HEK293T (cell line): ENCODE results near the gene CPED1.

Source experiments
- CTCF ChIA-PET: fragments of 350-600 bp; formaldehyde crosslinking; extraction: SDS; loops from one replicate; lab custom pipeline; 2021; ENCODE audit warnings: antibody characterized with exemption, inconsistent platforms; lab: Yijun Ruan, JAX
- POLR2A ChIA-PET: fragments of 350-600 bp; formaldehyde crosslinking; extraction: SDS; loops from one replicate; lab custom pipeline; 2020; ENCODE audit warnings: antibody characterized with exemption, inconsistent platforms; lab: Yijun Ruan, JAX
- DNase-seq: peaks from one replicate; pipeline ENCODE4 v3.0.0; 2012; ENCODE audit warnings: mixed read lengths; ENCODE audit errors: extremely low spot score
- ARNT ChIP-seq: fragments of 450-650 bp; IDR thresholded peaks from 2 replicates; pipeline ENCODE4 v1.6.1; 2017; ENCODE audit warnings: mild to moderate bottlenecking
- BHLHE40 ChIP-seq: fragments of 450-650 bp; IDR thresholded peaks from 2 replicates; pipeline ENCODE4 v1.6.1; 2016; ENCODE audit warnings: mild to moderate bottlenecking, moderate library complexity, borderline replicate concordance
- CTBP1 ChIP-seq: fragments of 450-650 bp; IDR thresholded peaks from 2 replicates; pipeline ENCODE4 v1.6.1; 2016; ENCODE audit warnings: borderline replicate concordance
- ELF4 ChIP-seq: fragments of 450-650 bp; IDR thresholded peaks from 2 replicates; pipeline ENCODE4 v1.6.1; 2017; ENCODE audit warnings: antibody characterized with exemption
- FOXA1 ChIP-seq: fragments of 450-650 bp; IDR thresholded peaks from 2 replicates; pipeline ENCODE4 v1.6.1; 2016; ENCODE audit warnings: mild to moderate bottlenecking
- FOXK2 ChIP-seq: fragments of 450-650 bp; IDR thresholded peaks from 2 replicates; pipeline ENCODE4 v1.6.1; 2016; ENCODE audit warnings: mild to moderate bottlenecking
- FOXM1 ChIP-seq: fragments of 450-650 bp; IDR thresholded peaks from 2 replicates; pipeline ENCODE4 v1.6.1; 2017; ENCODE audit warnings: mild to moderate bottlenecking, borderline replicate concordance
- HDGF ChIP-seq: fragments of 450-650 bp; IDR thresholded peaks from 2 replicates; pipeline ENCODE4 v1.6.1; 2017; ENCODE audit warnings: antibody characterized with exemption, borderline replicate concordance
- L3MBTL2 ChIP-seq: fragments of 450-650 bp; conservative IDR thresholded peaks from 2 replicates; pipeline ENCODE4 v1.6.1; 2016; ENCODE audit warnings: mild to moderate bottlenecking
- LEF1 ChIP-seq: fragments of 450-650 bp; IDR thresholded peaks from 2 replicates; pipeline ENCODE4 v1.6.1; 2017; ENCODE audit warnings: mild to moderate bottlenecking, borderline replicate concordance
- NFRKB ChIP-seq: fragments of 450-650 bp; IDR thresholded peaks from 2 replicates; pipeline ENCODE4 v1.6.1; 2016; ENCODE audit warnings: mild to moderate bottlenecking, moderate library complexity
- PKNOX1 ChIP-seq: fragments of 450-650 bp; IDR thresholded peaks from 2 replicates; pipeline ENCODE4 v1.6.1; 2016
- SP1 ChIP-seq: fragments of 450-650 bp; IDR thresholded peaks from 2 replicates; pipeline ENCODE4 v1.6.1; 2017
- SUZ12 ChIP-seq: fragments of 450-650 bp; IDR thresholded peaks from 2 replicates; pipeline ENCODE4 v1.6.1; 2016; ENCODE audit warnings: mild to moderate bottlenecking
- TARDBP ChIP-seq: fragments of 450-650 bp; IDR thresholded peaks from 2 replicates; pipeline ENCODE4 v1.6.1; 2016
- ZNF384 ChIP-seq: fragments of 450-650 bp; IDR thresholded peaks from 2 replicates; pipeline ENCODE4 v1.6.1; 2016

CPED1 gene

DNA sequence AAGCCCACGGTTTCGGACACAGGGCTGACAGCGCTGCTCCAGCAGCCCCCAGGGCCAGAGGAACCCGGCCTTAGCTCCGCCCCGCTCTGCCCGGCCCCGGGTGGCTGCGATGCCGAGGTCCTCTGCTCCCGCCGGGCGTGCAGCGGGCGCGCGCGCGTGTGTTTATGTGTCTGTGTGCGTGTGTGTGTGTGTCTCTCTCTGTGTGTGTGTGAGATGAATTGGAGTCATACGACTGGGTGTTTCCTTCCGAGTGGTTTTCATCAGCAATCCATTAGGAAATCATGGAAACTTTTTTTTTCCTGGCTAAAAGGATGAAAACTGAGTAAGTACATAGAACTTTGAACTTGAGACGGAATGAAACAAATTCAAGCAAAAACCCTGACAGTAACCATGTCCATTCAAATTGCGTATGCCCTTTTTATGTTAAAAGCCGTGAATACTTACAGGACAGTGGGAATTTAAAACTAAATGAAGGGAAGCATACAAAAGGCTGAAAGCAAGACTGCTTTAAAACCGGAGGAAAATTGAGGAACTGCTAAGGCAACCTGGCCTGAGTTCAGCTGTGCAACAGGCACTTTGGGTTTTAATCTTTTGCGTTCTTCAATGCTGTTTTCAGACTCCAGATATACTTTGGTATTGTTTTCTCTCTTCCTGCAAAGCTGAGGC, at the start of gene CPED1:
TSS of gene CPED1 (plus strand) at position 121 of the 666 bp plus-strand sequence. CDS start 911 bp downstream, outside the sequence.
- no peak for TF ChIP-seq TARDBP
- TF ChIP-seq SUZ12 = no peak
- no peak for TF ChIP-seq HDGF
- TF ChIP-seq BHLHE40 = no peak
- TF ChIP-seq L3MBTL2 = no peak
- TF ChIP-seq PKNOX1 = no peak
- no peak for TF ChIP-seq LEF1
- peak; percentile 66 for DNase-seq
- POLR2A ChIA-PET = no interaction called here
- CTCF ChIA-PET = interaction anchor here (0.6 to 2.2 kb wide), 18 partner anchors 10 to 197 kb away, joined by 3 to 13 read pairs (median 4); no protein-coding TSS in a partner anchor

DNA sequence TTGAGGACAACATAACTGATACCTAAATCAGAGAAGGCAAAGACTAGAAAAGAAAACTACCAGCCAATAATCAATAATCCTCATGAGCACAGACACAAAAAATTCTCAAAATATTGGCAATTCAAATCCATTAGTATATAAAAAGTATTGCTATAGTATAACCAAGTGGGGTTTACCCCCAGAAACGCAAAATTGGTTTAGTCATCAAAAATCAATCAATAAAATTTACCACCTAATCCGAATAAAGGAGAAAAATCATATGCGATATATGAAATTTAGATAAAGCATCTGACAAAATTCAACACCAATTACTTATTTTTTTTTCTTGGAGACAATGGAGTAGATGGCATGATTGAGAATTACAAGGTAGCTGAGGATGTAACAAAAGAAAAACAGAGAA, 49.2 kb upstream of the CPED1 start:
- ChIA-PET POLR2A (no interaction called here), CTCF (no interaction called here)
- no peak for DNase-seq
- TF ChIP-seq SUZ12 = no peak
- TF ChIP-seq FOXK2 = no peak
- no peak for TF ChIP-seq BHLHE40
- no peak for TF ChIP-seq ZNF384
- TF ChIP-seq CTBP1 = no peak
- TF ChIP-seq FOXM1 = no peak
- no peak for TF ChIP-seq ELF4
- no peak for TF ChIP-seq ARNT
- TF ChIP-seq SP1 = no peak
- TF ChIP-seq FOXA1 = no peak
- no peak for TF ChIP-seq PKNOX1
- no peak for TF ChIP-seq L3MBTL2
- no peak for TF ChIP-seq NFRKB

- TF ChIP-seq TARDBP = no peak
- no peak for TF ChIP-seq L3MBTL2
- TF ChIP-seq ZNF384 = no peak
- TF ChIP-seq ELF4 = no peak
- TF ChIP-seq SP1 = no peak
- TF ChIP-seq LEF1 = no peak
- TF ChIP-seq FOXA1 = no peak
- TF ChIP-seq FOXM1 = no peak
- no peak for TF ChIP-seq SUZ12
- TF ChIP-seq ARNT = no peak
- TF ChIP-seq FOXK2 = no peak
- no peak for TF ChIP-seq HDGF
- ChIA-PET POLR2A (no interaction called here), CTCF (interaction anchor here (1.3 kb wide), 1 partner anchor 116 kb away, joined by 3 read pairs; no protein-coding TSS in a partner anchor)
- DNase-seq = no peak
Observed at GRCh38 chr7:120941064-120941463, 47.4 kb upstream of the CPED1 start.

- no peak for TF ChIP-seq LEF1
- no peak for TF ChIP-seq BHLHE40
- TF ChIP-seq ELF4 = no peak
- no peak for TF ChIP-seq PKNOX1
- no peak for TF ChIP-seq FOXK2
- no peak for TF ChIP-seq FOXA1
- no peak for TF ChIP-seq SP1
- TF ChIP-seq FOXM1 = no peak
- no peak for TF ChIP-seq NFRKB
- no peak for TF ChIP-seq TARDBP
- TF ChIP-seq L3MBTL2 = no peak
- no peak for TF ChIP-seq SUZ12
- TF ChIP-seq ZNF384 = no peak
- no peak for TF ChIP-seq ARNT
- CTCF ChIA-PET = interaction anchor here (1.3 kb wide), 1 partner anchor 116 kb away, joined by 3 read pairs; no protein-coding TSS in a partner anchor
- no peak for DNase-seq
Observed at GRCh38 chr7:120941856-120942255, 46.7 kb upstream of the CPED1 start.

GRCh38 chr7:120942861-120943260, 45.6 kb upstream of the CPED1 start:
- ChIA-PET POLR2A (no interaction called here), CTCF (no interaction called here)
- TF ChIP-seq BHLHE40 (no peak), FOXK2 (no peak)
- no peak for DNase-seq

More at GRCh38 chr7:120941856-120942255, 46.7 kb upstream of the CPED1 start:
- POLR2A ChIA-PET = no interaction called here

DNA sequence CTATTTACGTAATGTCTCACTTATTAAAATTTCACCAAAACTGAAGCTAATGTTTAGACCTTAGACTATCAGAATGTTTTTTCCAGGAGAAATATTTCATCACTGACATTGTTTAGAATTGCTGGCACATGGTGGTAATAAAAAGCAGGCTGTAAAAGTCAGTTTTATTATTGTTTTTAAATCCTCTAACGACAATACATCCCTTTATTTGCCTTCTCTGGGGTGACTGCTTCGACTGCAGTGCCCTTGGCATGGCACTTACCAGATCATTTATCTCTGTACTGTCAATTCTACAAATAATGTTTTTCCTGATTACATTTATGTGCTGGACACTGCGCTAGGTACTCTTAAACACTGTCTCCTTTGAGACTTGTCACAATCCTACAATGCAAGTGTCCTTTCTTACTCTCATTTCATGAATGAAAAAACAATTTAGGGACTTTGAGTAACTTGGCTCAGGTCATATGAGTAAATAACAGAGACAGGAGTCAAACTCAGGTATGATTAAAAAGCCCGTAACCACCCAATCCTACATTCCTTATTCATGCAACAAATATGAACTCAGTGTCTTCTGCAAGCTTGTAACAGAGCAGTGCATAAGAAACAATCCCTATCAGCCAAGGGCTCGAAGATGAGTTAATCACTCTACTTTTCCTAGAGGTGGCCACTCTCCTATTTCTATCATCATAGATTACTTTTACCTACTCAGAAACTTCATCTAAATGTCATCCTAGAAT, 43.5 kb upstream of the CPED1 start:
- no peak for DNase-seq
- ChIA-PET CTCF (no interaction called here), POLR2A (no interaction called here)
- no peak for TF ChIP-seq SP1
- peak; percentile 94 for TF ChIP-seq CTBP1
- TF ChIP-seq PKNOX1 = peak; percentile 92
- peak; percentile 33; the same call in 1 of the 2 replicates for TF ChIP-seq BHLHE40
- peak; percentile 80 for TF ChIP-seq ARNT
